ENCODE data around the gene RHOH.

Gene RHOH

DNA sequence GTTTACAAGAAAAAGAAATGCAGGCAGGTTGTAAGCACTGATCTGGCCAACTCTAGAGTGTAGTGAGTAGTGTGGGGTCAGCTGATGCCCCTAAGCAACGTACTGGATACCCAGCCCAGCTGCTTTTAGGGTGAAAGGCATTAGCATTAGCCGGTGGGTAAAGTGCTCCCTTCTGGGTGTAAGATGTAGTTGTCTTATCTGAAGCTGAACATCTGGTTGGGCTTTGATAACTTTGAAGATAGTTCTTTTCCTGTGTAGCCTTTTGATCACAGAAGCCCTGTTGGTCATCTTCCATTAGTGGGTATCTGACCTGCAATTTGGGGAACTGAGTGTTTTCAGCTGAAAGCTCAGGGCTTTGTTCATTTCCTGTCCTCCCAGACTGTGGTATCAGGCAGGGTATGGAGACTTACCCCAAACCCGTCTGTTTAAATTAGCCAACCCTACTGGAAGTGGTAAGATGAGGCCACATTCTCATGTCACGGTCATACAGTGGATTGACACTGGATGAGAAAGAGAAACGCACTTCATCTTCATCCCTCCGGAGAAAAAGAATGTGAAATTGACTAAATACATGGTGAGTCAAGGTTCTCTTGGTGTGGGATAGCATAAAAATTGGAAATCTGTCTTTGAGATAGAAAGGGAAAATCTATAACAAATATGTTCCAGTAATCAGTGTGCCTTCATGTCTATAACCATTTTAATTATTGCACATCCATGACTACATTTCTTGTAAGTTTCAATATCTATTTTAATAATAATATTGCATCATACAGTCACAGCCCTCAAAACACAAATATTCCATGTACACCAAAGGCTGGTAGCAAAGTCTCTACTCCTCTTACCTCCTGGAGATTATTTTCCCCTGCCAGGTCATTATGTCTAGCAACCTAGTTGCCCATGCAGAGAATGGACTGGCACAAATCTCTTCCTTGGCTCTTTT lies 8.7 kb downstream of the RHOH start:
- DNase-seq (ENCODE audit: low spot score): peak; percentile 34

DNA sequence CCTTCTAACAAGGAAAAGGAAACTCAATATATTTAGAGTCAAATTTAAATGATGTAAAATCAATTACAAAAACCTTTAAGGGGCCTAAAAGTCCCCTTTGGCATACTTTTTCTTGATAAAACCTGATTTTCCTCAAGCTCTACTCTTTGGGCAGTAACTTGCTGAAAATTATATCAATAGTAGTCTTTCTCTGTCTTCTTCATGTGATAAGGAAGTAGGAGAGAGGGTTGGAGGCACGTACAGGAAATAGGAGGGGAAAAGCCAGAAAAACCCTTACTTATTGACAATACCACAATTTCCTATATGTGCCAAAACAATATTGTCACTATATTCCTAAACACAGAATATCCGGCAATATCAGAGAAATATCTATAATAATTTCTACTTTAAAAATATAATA lies 9.6 kb downstream of the RHOH start:
- no peak for DNase-seq (ENCODE audit: low spot score)

GRCh38 chr4:40209401-40209800 lies 12.6 kb downstream of the RHOH start:
- DNase-seq (ENCODE audit: low spot score): no peak

DNA sequence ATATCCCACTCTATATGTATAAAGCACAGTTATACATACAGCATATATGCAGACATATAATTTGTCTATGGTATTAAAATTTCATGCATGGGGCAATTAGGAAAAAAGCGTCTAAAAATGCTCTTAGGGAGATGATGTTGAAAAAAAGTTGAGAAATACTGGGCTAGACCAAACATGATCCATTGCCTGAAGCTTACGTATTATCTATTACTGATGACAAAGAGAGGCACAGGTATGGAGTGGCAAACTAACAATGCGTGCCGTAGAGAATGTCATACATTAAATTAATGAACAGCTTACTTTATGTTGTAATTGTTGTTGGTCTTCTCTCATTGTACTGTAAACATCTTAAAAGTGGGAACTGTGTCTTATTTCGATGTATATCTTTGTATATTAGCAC lies 13.9 kb downstream of the RHOH start:
- no peak for DNase-seq (ENCODE audit: low spot score)

- DNase-seq (ENCODE audit: low spot score): no peak
These were observed 14.7 kb downstream of the RHOH start for GRCh38 chr4:40211224-40212185.

- DNase-seq (ENCODE audit: low spot score): no peak
These were observed 16.1 kb downstream of the RHOH start for GRCh38 chr4:40212674-40213527.

GRCh38 chr4:40214038-40214437 lies 17.2 kb downstream of the RHOH start:
- DNase-seq (ENCODE audit: low spot score): no peak

DNA sequence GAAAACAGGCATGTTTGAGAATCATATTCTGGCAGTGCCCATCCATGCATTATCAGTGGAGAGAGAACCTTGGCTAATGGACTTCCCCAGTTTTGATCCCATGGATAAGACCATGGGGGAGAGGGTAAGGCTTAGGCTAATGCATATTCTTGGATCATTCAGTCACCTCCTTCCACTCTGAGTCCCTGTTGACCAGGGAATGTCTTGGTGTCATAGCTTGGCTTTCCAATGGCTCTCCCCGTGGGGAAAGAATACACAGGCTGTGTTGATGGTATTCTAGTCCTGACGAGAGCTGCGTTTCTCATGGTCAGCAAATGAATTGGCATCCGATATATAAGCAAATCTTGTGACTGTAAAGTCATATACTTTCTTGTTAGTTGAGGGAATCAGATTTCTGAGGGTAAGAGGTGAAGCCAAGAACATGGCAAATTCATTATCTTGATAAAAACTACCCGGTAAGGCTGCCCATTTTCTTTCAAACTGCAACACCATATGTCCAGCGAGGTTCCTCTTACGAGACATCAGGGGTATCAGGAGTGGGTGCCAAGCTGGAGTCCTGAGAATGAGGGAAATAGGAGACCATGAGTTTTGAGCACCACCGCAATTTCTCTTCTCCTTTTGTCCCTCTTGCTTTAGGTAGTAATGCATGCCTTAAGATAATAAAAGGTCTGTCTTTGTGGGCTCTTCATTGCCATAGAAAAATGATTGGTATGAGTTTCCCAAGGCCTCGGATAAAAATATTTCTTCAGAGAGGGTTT lies 18.0 kb downstream of the RHOH start:
- no peak for DNase-seq (ENCODE audit: low spot score)

- DNase-seq (ENCODE audit: low spot score): no peak
These were observed 20.0 kb downstream of the RHOH start for GRCh38 chr4:40216622-40217366.

DNA sequence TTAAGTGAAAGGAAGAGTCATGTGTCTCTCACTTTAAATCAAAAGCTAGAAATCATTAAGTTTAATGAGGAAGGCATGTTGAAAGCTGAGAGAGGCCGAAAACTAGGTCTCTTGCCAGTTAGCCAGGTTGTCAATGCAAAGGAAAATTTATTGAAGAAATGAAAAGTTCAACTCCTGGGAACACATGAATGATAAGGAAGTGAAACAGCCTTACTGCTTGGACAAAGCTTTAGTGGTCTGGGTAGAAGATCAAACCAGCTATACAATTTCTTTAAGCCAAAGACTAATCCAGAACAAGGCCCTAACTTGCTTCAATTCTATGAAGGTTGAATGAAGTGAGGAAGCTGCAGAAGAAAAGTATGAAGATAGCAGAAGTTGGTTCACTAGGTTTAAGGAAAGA lies 24.9 kb downstream of the RHOH start:
- DNase-seq (ENCODE audit: low spot score): no peak

DNA sequence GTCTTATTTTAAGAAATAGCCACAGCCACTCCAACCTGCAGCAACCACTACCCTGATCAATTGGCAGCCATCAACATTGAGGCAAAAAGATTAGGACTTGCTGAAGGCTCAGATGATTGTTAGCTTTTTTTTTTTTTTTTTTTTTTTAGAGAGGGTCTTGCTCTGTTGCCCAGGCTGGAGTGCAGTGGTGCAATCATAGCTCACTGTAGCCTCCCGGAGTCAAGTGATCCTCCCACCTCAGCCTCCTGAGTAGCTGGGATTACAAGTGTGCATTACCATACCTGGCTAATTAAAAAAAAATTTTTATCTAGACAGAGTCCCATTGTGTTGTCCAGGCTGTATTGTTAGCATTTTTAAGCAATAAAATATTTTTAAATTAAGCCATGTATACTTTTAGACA lies 26.5 kb downstream of the RHOH start:
- no peak for DNase-seq (ENCODE audit: low spot score)

DNA sequence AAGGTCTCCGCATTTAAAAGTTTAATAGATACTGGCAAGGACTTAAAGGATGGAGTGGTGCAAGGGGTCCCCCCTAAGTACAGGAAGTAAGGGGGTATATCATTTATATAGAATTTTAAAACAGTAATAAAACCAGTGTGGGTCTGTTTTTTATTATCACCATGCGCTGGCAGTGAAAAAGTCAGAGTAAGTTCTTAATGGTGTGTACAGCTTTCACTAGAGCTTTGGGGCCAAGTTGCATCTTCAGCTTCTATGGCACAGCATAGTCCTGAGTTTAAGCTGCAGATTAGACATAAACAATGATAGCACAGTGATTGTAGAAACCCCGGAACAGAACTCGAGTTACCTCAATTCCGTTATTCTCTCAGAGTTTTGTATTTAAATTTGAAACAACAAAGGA lies 27.6 kb downstream of the RHOH start:
- no peak for DNase-seq (ENCODE audit: low spot score)

GRCh38 chr4:40225497-40225896 lies 28.7 kb downstream of the RHOH start:
- DNase-seq (ENCODE audit: low spot score): no peak

GRCh38 chr4:40227284-40227683 lies 30.5 kb downstream of the RHOH start:
- no peak for DNase-seq (ENCODE audit: low spot score)

DNA sequence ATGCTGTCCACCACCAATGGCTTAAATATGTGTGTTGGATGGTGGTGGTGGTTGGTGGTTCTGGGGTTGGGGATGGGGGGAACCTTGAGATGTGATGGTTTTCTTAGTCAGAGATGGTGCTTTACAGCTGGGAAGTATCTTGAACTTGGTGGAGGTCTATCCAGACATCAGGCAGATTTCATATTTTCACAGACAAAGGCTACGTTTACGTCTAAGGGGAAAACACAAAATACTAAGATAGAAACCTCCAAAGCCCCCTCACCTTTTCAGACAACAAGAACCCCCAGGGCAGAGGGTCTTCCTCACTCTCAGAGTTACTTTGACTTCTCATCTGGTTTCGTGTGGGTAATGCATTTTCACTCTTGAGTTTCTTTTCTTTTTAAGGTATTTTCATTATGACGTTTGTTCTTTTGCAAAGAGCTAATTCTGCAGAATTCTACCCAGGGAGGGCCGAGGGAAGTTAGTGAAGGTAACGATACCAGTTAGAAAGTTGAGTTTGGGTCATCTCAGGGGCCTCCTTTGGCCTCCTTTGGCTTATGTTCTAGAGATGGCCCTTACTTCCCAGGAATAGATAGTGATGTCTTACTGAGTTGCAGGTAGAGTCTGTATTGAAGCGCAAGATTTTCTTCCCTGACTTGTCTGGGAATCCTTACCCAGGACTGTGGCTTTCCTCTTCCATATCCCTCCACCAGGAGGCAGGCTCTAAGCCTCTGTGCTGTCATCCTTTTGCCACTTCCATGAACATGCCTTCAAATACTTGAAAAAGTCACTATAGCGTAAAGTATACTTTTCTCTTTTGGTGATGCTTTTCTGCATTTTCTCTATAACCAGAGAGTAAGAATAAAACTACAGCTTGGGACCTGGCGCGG lies 31.9 kb downstream of the RHOH start:
- DNase-seq (ENCODE audit: low spot score): no peak

DNA sequence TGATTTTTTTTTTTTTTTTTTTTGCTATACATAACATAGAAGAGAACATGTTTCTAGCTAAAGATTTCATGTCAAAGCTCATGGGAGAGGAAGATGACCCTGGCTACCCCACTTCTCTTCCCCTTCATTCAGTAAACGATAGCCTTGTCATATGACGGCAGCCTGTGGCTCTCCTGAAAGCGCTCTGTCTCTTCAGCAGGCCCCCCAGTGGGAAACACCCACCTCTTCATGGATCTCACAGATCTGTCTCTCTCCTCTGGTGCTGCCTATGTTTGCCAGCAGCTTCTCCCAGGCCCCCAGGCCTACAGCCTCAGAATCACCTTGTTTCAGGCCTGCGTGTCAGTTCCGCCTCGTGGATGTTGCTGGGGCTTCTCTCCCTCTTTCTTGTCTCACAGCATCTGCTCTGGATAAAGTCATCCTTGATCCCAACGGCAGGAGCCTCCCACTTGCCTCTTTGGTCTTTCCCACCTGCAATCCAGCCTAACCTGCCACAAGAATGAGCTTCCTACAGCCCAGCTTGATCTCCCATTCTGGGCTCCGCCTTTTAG lies 34.6 kb downstream of the RHOH start:
- no peak for DNase-seq (ENCODE audit: low spot score)

GRCh38 chr4:40232610-40233009 lies 35.8 kb downstream of the RHOH start:
- DNase-seq (ENCODE audit: low spot score): no peak

DNA sequence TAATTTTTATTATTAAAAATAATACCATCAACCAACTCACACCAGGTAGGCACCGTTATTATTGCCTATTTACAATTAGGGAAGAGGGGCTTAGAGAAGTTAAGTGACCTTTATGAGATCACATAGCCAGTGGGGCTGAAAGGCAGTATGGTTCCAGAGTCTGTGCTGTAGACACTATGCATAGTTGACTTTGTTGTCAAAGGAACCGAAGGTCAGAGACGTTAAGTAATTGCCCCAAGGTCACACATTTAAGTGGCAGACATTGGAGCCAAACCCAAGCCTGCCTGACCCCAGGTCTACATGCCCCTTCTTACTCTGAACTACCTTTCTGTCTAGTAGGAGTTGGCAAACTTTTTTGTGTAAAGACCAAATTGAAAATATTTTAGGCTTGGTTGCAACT lies 36.4 kb downstream of the RHOH start:
- no peak for DNase-seq (ENCODE audit: low spot score)

GRCh38 chr4:40234519-40235039 lies 37.7 kb downstream of the RHOH start:
- no peak for DNase-seq (ENCODE audit: low spot score)
